Neural cell (in vitro differentiated cells): Measurements from ENCODE around the gene ACOT8.
"Not testable (repeated sequence)": the region's sequence is repeated elsewhere in the genome, so short reads cannot be mapped to it uniquely, and the experiment has no call there.

Source experiments
- CTCF ChIP-seq: fragments of 450-650 bp; IDR thresholded peaks from 2 replicates; pipeline ENCODE4 v1.5.1; 2014; ENCODE audit warnings: antibody characterized with exemption, mild to moderate bottlenecking, moderate library complexity; ENCODE audit not compliant: poor library complexity, severe bottlenecking
- RAD21 ChIP-seq: fragments of 450-650 bp; conservative IDR thresholded peaks from 2 replicates; pipeline ENCODE4 v1.6.1; 2014; ENCODE audit warnings: antibody characterized with exemption, mild to moderate bottlenecking, moderate library complexity
- SMC3 ChIP-seq: fragments of 450-650 bp; conservative IDR thresholded peaks from 2 replicates; pipeline ENCODE4 v1.6.1; 2014; ENCODE audit warnings: antibody characterized with exemption, mild to moderate bottlenecking, moderate library complexity; ENCODE audit not compliant: poor library complexity

GRCh38 chr20:45874104-45874481 is 16.9 kb upstream of the ACOT8 start:
- not testable (repeated sequence) for TF ChIP-seq RAD21, CTCF, SMC3
